Activated CD8-positive, alpha-beta memory T cell treated with anti-CD3 and anti-CD28 coated beads, Interleukin-2, amount 50 U/mL, for 48 hours (primary cell): ENCODE measurements around the gene MPC1L.

Source experiments
- DNase-seq: peaks from one replicate; pipeline ENCODE4 v3.0.0-alpha.2; 2020

The MPC1L gene

GRCh38 chrX:40632199-40632598 is 9.0 kb downstream of the MPC1L start:
- no peak for DNase-seq

DNA sequence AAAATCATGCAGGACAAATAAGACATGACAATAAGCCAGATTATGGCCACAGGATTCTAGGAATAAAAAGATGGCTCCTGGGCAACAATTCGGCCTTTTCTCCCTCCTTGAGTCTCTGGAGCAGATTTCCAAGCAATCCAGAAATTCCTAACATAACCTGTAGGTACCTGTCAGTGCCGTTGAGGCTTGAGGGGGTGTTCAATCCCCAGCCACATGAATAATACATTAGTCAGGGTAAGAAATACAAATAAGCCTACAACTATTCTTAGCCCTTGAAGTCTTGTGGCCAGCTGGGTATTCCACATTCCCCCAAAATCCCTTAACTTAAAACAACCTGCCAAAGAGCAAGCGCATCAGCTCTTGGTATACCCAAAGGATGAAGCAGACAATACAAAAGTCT is 14.5 kb downstream of the MPC1L start:
- DNase-seq: no peak

GRCh38 chrX:40644176-40644575 is 20.9 kb downstream of the MPC1L start:
- no peak for DNase-seq

- peak; percentile 54 for DNase-seq
Measured at GRCh38 chrX:40644821-40645358, 21.7 kb downstream of the MPC1L start.

- DNase-seq: peak; percentile 58
Measured at GRCh38 chrX:40646489-40647306, 23.5 kb downstream of the MPC1L start.

DNA sequence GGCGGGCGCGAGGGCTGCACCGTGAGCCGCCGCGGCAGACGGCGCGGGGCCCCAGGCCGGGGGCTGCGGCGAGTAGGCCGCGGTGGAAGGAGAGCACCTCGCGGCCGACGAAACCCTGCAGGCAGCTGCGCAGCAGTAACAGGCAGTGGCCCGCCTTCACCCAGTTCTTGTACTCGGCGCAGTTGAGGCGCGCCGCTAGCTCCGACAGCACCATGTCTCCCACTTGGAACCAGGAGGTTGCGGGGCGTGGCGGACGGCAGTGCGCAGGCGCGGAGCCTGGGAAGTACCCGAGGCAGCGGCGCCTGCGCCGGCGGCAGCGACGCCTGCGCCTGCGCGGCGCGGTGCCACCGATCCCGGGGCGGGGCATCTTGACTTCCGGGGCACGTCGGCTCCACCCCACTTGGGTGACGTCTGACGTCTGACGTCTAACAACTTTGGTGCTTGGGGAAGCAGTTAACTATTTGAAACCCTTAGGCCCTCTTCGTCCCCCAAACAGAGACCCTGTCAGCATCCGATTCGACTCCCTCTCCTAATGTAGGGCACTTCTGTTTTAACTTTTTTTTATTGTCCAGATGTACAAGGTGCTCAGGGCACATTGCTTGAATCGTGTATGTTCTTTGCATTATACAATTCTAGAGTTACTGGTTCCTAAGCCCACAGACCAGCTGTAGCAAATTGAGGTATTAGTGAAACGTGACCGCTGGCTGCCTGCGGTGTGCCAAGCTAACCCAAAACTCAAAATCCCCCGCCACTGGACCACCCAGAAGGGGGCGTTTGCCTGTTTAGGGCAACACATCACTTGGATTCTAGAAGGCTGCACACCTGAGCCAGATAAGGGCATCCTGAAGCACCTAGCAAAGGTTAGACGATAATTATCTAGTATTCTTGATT is 24.3 kb downstream of the MPC1L start, which contains the start of gene CXorf38:
Gene CXorf38, minus strand, starts transcription at position 255 of the 891 bp plus-strand sequence. Its CDS starts 41 bp downstream, at position 214.
- DNase-seq: peak; percentile 92

DNA sequence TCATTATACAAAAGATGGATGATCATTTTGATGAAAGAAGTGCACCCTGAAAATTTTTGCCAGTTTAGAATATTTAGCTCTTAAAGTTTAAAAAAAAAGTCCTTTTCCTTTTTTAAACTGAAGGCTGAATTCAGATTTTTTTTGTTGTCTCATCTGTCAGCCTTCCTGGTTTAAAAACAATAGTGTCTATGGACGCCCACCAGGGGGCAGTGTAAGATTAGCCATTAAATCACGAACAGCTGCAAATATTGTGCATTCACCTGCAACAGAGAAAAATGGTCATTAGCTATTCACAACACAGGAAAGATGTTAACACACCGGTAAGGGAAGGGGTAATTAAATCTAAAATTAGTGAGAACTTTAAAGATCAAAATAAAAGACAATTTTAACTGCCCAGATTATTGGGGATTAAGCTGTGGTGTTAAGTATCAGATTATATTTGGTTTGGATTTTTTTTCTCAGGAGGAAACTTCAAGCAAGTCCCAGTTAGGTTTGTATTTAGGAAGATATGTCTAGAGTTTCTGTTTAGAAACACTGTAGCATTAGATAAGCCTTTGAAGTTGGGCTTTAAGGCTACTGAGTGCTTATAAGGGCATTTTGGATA is 28.5 kb downstream of the MPC1L start:
- peak; percentile 70 for DNase-seq

DNA sequence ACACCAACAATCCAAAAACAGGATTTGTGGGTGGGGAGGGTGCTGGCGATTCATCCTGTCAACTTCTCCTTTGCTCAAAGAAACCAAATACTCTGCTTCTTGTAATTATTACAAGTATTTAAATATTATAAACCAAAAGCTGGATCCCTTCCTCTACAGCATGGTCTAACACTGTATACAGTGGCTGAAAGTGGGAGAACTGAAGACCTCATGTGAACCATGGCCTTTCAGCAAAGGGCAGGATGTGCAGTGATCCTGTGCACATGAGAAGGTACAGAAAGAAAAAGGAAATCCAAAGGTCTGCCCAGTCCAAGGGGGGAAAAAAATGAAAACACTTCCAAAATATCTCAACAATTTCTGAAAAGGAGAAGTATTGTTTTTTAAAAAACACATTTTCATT is 29.4 kb downstream of the MPC1L start:
- no peak for DNase-seq

GRCh38 chrX:40653535-40653934 is 30.3 kb downstream of the MPC1L start:
- no peak for DNase-seq

DNA sequence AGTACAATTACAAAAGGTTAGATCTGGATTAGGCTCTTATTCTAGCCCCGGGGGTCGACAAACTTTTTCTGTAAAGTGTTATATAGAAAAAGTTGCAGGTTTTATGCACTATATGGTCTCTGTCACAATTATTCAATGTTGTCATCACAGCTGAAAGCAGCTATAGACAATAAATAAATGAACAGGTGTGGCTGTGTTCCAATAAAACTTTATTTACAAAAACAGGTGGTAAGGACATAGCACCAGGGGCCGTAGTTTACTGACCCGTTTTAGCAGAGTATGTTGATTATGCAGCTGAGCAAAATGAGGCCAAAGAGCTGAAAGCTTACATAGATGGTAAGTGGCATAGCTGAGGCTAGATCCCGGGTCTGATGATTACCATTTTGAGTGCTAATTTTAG is 37.2 kb downstream of the MPC1L start:
- no peak for DNase-seq

DNA sequence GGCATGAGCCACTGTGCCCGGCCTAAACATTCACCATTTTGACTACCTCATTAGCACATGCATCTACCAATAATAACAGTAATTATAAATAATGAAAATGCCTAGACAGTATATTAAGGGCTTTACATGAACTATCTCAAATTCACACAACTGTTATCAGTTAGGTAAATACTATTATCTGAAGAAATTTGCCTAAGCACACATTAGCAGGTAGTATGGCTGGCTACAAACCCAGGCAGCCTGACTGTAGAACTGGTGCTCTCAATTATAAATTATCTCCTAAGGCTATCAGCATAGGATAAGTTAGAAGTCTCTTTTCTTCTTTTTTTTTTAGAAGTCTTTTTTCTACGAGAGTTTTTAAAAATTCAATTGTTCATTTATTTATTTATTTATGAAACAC is 38.3 kb downstream of the MPC1L start:
- DNase-seq: no peak

DNA sequence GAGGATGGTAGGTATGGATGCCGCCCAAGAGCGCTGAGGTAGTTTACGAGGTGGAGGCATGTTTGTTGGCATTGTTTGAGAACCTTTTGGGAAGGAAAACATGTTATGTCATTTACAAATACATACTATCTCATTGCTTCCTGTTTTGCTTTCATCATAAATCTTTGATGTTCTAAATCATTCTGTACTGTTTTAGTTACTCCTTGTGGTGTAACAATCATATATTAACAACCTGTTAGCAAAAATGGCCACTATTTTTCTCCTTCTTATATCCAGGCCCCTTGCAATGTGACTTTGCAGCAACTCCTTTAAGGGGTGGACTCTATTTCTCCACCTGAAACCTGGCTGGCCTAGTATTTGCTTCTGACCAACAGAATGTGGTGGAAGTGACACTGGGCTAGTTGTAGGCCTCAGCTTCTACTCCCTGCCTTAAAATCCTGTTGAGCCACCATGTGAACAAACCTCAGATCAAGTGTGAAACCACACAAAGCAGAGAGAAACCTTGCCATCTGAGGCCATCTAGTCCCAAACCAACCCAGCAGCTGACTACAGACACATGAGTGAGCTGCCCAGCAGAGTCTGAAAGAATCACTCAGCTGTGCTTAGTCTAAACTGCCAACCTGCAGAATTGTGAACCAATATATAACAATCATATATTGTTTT is 40.0 kb downstream of the MPC1L start:
- DNase-seq: no peak

- DNase-seq: no peak
Measured at GRCh38 chrX:40663880-40664630, 40.8 kb downstream of the MPC1L start.

GRCh38 chrX:40671126-40671525 is 47.9 kb downstream of the MPC1L start:
- DNase-seq: no peak
